AG08395 (cell line): ENCODE data around the gene BTBD9.
A peak's percentile ranks its signal among the peaks of the same experiment; 100 is the strongest.

ENCODE experiments used
- DNase-seq: peaks from one replicate; pipeline ENCODE4 v3.0.0; 2012; ENCODE audit warnings: mixed read lengths, low spot score

BTBD9 gene

GRCh38 chr6:38239719-38240451 lies 399.8 kb downstream of the BTBD9 start:
- DNase-seq, result peak; percentile 60

- no peak for DNase-seq
Measured at GRCh38 chr6:38236631-38237030, 403.1 kb downstream of the BTBD9 start.

- DNase-seq, result no peak
Measured at GRCh38 chr6:38234934-38235682, 404.6 kb downstream of the BTBD9 start.

GRCh38 chr6:38234141-38234540 lies 405.6 kb downstream of the BTBD9 start:
- DNase-seq, result no peak

- DNase-seq, result no peak
Measured at GRCh38 chr6:38233161-38233791, 406.5 kb downstream of the BTBD9 start.

GRCh38 chr6:38225766-38226165 lies 414.0 kb downstream of the BTBD9 start:
- DNase-seq, result no peak

- no peak for DNase-seq
Measured at GRCh38 chr6:38221251-38221650, 418.5 kb downstream of the BTBD9 start.

GRCh38 chr6:38220069-38220723 lies 419.5 kb downstream of the BTBD9 start:
- DNase-seq, result no peak

GRCh38 chr6:38218235-38218634 lies 421.5 kb downstream of the BTBD9 start:
- DNase-seq, result no peak

- no peak for DNase-seq
Measured at GRCh38 chr6:38216451-38216850, 423.3 kb downstream of the BTBD9 start.

- no peak for DNase-seq
Measured at GRCh38 chr6:38215651-38216311, 423.9 kb downstream of the BTBD9 start.

- DNase-seq, result no peak
Measured at GRCh38 chr6:38215225-38215624, 424.5 kb downstream of the BTBD9 start.

GRCh38 chr6:38214159-38214558 lies 425.6 kb downstream of the BTBD9 start:
- no peak for DNase-seq

- no peak for DNase-seq
Measured at GRCh38 chr6:38213251-38213658, 426.5 kb downstream of the BTBD9 start.

- no peak for DNase-seq
Measured at GRCh38 chr6:38212579-38212978, 427.1 kb downstream of the BTBD9 start.

- DNase-seq, result no peak
Measured at GRCh38 chr6:38212116-38212515, 427.6 kb downstream of the BTBD9 start.

GRCh38 chr6:38209371-38210260 lies 430.1 kb downstream of the BTBD9 start:
- no peak for DNase-seq

- DNase-seq, result no peak
Measured at GRCh38 chr6:38208028-38208427, 431.7 kb downstream of the BTBD9 start.

GRCh38 chr6:38207375-38207774 lies 432.4 kb downstream of the BTBD9 start:
- no peak for DNase-seq

- no peak for DNase-seq
Measured at GRCh38 chr6:38198219-38198618, 441.5 kb downstream of the BTBD9 start.

GRCh38 chr6:38195113-38195635 lies 444.6 kb downstream of the BTBD9 start:
- DNase-seq, result no peak
